ENCODE measurements around the gene ROPN1L. TPM values are rescaled to one million over a fixed set of nuclear protein-coding genes. Genes with fewer than 3 reads are reported as not detected.
A peak's percentile ranks its signal among the peaks of the same experiment; 100 is the strongest.

Gene ROPN1L
- total RNA-seq, 1 experiment from 2014 or later = 0.82 TPM

- CTCF ChIA-PET = interaction anchor here (0.6 to 1.3 kb wide), 2 partner anchors 38 to 391 kb away, joined by 3 to 4 read pairs; no protein-coding TSS in a partner anchor
- BruUV-seq (replicated peaks) = no TSS peak
These were observed 55.9 kb downstream of the ROPN1L start for GRCh38 chr5:10497554-10497953.

GRCh38 chr5:10498350-10498749 lies 56.7 kb downstream of the ROPN1L start:
- Mint-ChIP-seq H3K4me3 (ENCODE audit: unreplicated experiment) (no peak overlapping the region), H3K27ac (ENCODE audit: low read depth, unreplicated experiment) (peak overlapping the region; percentile 8), H3K9me3 (ENCODE audit: unreplicated experiment) (no peaks in the 10 kb centered on the region), H3K27me3 (ENCODE audit: insufficient read depth, unreplicated experiment) (no peaks in the 10 kb centered on the region), H3K36me3 (ENCODE audit: insufficient read depth, unreplicated experiment) (no peaks in the 10 kb centered on the region), H3K4me1 (ENCODE audit: insufficient read depth, unreplicated experiment) (peaks cover 9% of the 10 kb centered on the region)
- ChIA-PET POLR2A (interaction anchor here (0.6 kb wide), 1 partner anchor 212 kb away, joined by 5 read pairs; no protein-coding TSS in a partner anchor), CTCF (interaction anchor here (0.7 to 1.3 kb wide), 3 partner anchors 9 to 198 kb away, joined by 3 to 4 read pairs (median 3); no protein-coding TSS in a partner anchor)
- no peak for DNase-seq (ENCODE audit: unreplicated experiment)
- intact Hi-C loops (cut with micrococcal nuclease) = no loop called here
- TF ChIP-seq CTCF (IDR thresholded peaks at IDR 0.05; ENCODE audit: unreplicated experiment) = no peak
- no TSS peak for BruUV-seq (replicated peaks)

More at GRCh38 chr5:10497554-10497953, 55.9 kb downstream of the ROPN1L start:
- no peak overlapping the region for H3K4me3 Mint-ChIP-seq (ENCODE audit: unreplicated experiment)
- no peak for DNase-seq (ENCODE audit: unreplicated experiment)
- H3K36me3 Mint-ChIP-seq (ENCODE audit: insufficient read depth, unreplicated experiment) = no peaks in the 10 kb centered on the region
- H3K27ac Mint-ChIP-seq (ENCODE audit: low read depth, unreplicated experiment) = no peak overlapping the region
- POLR2A ChIA-PET = interaction anchor here (0.6 kb wide), 1 partner anchor 211 kb away, joined by 5 read pairs; no protein-coding TSS in a partner anchor
- no peak for TF ChIP-seq CTCF (IDR thresholded peaks at IDR 0.05; ENCODE audit: unreplicated experiment)
- H3K4me1 Mint-ChIP-seq (ENCODE audit: insufficient read depth, unreplicated experiment) = peaks cover 9% of the 10 kb centered on the region
- intact Hi-C loops (cut with micrococcal nuclease) = no loop called here
- H3K9me3 Mint-ChIP-seq (ENCODE audit: unreplicated experiment) = no peaks in the 10 kb centered on the region
- no peaks in the 10 kb centered on the region for H3K27me3 Mint-ChIP-seq (ENCODE audit: insufficient read depth, unreplicated experiment)

GRCh38 chr5:10499066-10499465 lies 57.4 kb downstream of the ROPN1L start:
- no peak for TF ChIP-seq CTCF (IDR thresholded peaks at IDR 0.05; ENCODE audit: unreplicated experiment)
- ChIA-PET POLR2A (no interaction called here), CTCF (interaction anchor here (0.7 to 1.3 kb wide), 4 partner anchors 10 to 198 kb away, joined by 3 to 4 read pairs (median 3); no protein-coding TSS in a partner anchor)
- Mint-ChIP-seq H3K4me3 (ENCODE audit: unreplicated experiment) (no peak overlapping the region), H3K27ac (ENCODE audit: low read depth, unreplicated experiment) (peak overlapping the region; percentile 42), H3K27me3 (ENCODE audit: insufficient read depth, unreplicated experiment) (no peaks in the 10 kb centered on the region), H3K36me3 (ENCODE audit: insufficient read depth, unreplicated experiment) (no peaks in the 10 kb centered on the region), H3K9me3 (ENCODE audit: unreplicated experiment) (no peaks in the 10 kb centered on the region), H3K4me1 (ENCODE audit: insufficient read depth, unreplicated experiment) (peaks cover 9% of the 10 kb centered on the region)
- BruUV-seq (replicated peaks) = no TSS peak
- intact Hi-C loops (cut with micrococcal nuclease) = no loop called here
- no peak for DNase-seq (ENCODE audit: unreplicated experiment)

- Mint-ChIP-seq H3K9me3 (ENCODE audit: unreplicated experiment) (no peaks in the 10 kb centered on the region), H3K4me1 (ENCODE audit: insufficient read depth, unreplicated experiment) (peaks cover 9% of the 10 kb centered on the region), H3K4me3 (ENCODE audit: unreplicated experiment) (no peak overlapping the region), H3K27me3 (ENCODE audit: insufficient read depth, unreplicated experiment) (no peaks in the 10 kb centered on the region), H3K36me3 (ENCODE audit: insufficient read depth, unreplicated experiment) (no peaks in the 10 kb centered on the region), H3K27ac (ENCODE audit: low read depth, unreplicated experiment) (peak overlapping the region; percentile 42)
- BruUV-seq (replicated peaks) = no TSS peak
- intact Hi-C loops (cut with micrococcal nuclease) = no loop called here
- TF ChIP-seq CTCF (IDR thresholded peaks at IDR 0.05; ENCODE audit: unreplicated experiment) = no peak
- ChIA-PET POLR2A (interaction anchor here (0.7 kb wide), 1 partner anchor 10 kb away, joined by 5 read pairs; no protein-coding TSS in a partner anchor), CTCF (interaction anchor here (0.6 to 1.2 kb wide), 2 partner anchors 10 to 168 kb away, joined by 3 read pairs; no protein-coding TSS in a partner anchor)
- peak; percentile 21 for DNase-seq (ENCODE audit: unreplicated experiment)
These were observed 58.1 kb downstream of the ROPN1L start for GRCh38 chr5:10499776-10500175.
